Body of pancreas (tissue), 4 donors: Measurements from ENCODE around the gene ETV3. TPM values are rescaled to one million over a fixed set of nuclear protein-coding genes. Genes with fewer than 3 reads are reported as not detected.

ENCODE experiments used
- ATAC-seq: fragments of 150-250 bp; one replicate; pipeline ENCODE4 v1.9.1; 2016
- DNase-seq, 4 donors: peaks; one replicate each; pipeline ENCODE4 v3.0.0-alpha.2; 2019
- H3K27ac ChIP-seq, 4 donors: fragments of 200-600 bp; sonication (generic); 1 replicate in 3 of 4; 2 replicates in 1 of 4; pipeline versions ENCODE4 v1.5.1 to v1.6.1; 2016 to 2019; ENCODE audit warnings: mild to moderate bottlenecking in 1 of 4, mixed read lengths in 1 of 4, moderate library complexity in 1 of 4
- H3K27me3 ChIP-seq, 2 donors: fragments of 200-600 bp; sonication (generic); one replicate each; pipeline ENCODE4 v1.6.0; 2016; ENCODE audit warnings: mild to moderate bottlenecking in 1 of 2
- H3K36me3 ChIP-seq, 2 donors: fragments of 200-600 bp; sonication (generic); replicated peaks in 1 of 2; 2 replicates each; pipeline ENCODE4 v1.5.1; 2016; ENCODE audit warnings: low read depth in 2 of 2; ENCODE audit not compliant: insufficient read depth in 1 of 2
- H3K4me1 ChIP-seq: fragments of 200-600 bp; sonication (generic); one replicate; pipeline ENCODE4 v1.6.0; 2016
- H3K4me3 ChIP-seq, 2 donors: fragments of 200-600 bp; sonication (generic); 1 replicate in 1 of 2; 2 replicates in 1 of 2; pipeline ENCODE4 v1.5.1; 2016 to 2019
- H3K9me3 ChIP-seq, 3 donors: fragments of 200-600 bp; sonication (generic); 1 replicate in 2 of 3; 2 replicates in 1 of 3; pipeline ENCODE4 v1.5.1; 2016
- POLR2A ChIP-seq, 3 donors: fragments of 450-650 bp; IDR thresholded peaks; one replicate each; pipeline ENCODE4 v1.6.1; 2016; ENCODE audit warnings: antibody characterized with exemption in 3 of 3, mild to moderate bottlenecking in 2 of 3
- WGBS, 2 donors: methylation state at CpG; one replicate each; pipeline ENCODE4 v1.1.5; 2017; 5-methylcytosine and 5-hydroxymethylcytosine counted together
- intact Hi-C: fragments of 100-400 bp; cut with DNase I; formaldehyde crosslinking; loops from one replicate; pipeline ENCODE4 v1.15.1; 2023
- total RNA-seq, 2 donors: library from RNA; depleted of rRNA; stranded (reverse); fragments of >200 nt; gene quantifications; one replicate each; pipeline ENCODE4 v1.1.0, GENCODE V29; 2016
- TF ChIP-seq, protein P1 (sequence below), 7 experiments: fragments of 450-650 bp in 4 of 7; fragments of 200-600 bp in 3 of 7; sonication (generic) in 3 of 7; IDR thresholded peaks; one replicate each; pipeline ENCODE4 v1.5.1; 2016 to 2019; ENCODE audit warnings: antibody characterized with exemption in 7 of 7

Gene ETV3
- total RNA-seq, 2 donors from 2014 or later, result 5.6 to 11.4 TPM

DNA sequence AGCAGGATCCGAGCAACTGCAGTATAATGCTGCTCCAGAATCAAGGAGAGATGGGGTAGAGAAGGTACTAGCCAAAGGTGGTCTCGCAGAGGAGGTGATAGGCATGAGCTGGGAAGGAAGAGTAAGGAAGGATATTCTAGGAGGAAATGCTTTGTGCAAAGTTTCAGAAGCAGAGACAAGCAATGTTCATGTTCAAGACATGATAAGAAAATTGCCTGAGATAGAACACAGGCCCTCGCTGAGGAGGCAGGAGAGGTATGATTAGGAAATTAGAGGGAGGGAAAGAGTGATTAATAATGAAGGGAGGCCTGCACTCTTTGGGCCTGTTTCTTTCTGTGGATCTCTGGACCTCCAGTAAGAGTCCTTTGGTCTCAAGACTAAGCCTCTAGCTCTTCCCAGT, 12.9 kb upstream of the ETV3 start:
- ATAC-seq (no peak), DNase-seq (no peak)
- H3K27ac ChIP-seq, result no peak overlapping the region
- 77 to 86% methylated on average over 3 of the region's 3 CpGs for WGBS, 2 donors
- H3K27me3 ChIP-seq, result no peaks in the 10 kb centered on the region
- TF ChIP-seq POLR2A (IDR thresholded peaks at IDR 0.05), result no peak
- no peaks in the 10 kb centered on the region for H3K9me3 ChIP-seq
- H3K36me3 ChIP-seq, result no peaks in the 10 kb centered on the region
- H3K4me1 ChIP-seq, result peaks cover 19% of the 10 kb centered on the region
- intact Hi-C loops, result no loop called here
- H3K4me3 ChIP-seq, result no peak overlapping the region

GRCh38 chr1:157150631-157151030, 12.4 kb upstream of the ETV3 start:
- WGBS, 2 donors, result 87 to 89% methylated on average over 6 of the region's 6 CpGs
- ATAC-seq, result no peak

DNA sequence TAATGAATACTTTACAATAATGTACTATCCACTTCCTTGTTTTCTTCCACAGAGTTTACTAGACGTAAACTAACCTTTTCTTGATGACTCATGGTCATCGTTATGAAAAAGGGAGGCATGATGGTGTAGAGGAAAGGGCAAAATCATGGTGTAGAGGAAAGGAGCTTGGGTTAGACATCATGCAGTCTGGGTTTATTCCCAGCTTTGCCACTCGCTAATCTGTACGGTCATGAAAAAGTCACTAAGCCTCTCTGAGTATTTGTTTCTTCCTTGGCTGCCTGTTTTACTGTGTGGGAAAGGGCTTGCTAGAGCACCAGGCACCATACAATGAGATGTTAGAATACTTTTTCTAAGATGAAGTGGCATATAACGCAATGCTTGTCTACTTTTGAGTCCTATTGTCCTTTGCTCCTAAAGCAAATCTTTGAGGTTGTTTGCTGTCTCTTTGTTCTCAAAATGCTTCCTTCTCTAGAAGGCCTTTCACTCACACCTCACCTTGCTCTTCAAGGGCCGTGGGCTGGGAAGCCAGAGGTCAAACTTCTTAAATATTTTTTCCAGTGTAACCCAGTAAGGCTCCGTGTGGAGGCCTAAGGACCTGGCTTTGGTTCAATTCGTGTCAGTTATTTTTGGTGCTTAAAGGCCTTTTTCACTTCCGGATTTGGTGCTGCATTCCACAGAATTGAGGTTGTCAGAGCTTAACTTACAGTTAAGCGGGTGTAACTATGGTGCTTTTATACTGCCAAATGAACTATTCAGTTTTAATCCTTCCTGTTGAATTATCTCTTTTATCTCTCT, 9.9 kb upstream of the ETV3 start:
- ATAC-seq (no peak), DNase-seq (no peak)
- intact Hi-C loops, result no loop called here
- no peak for TF ChIP-seq POLR2A (IDR thresholded peaks at IDR 0.05)
- TF ChIP-seq, protein P1, sequence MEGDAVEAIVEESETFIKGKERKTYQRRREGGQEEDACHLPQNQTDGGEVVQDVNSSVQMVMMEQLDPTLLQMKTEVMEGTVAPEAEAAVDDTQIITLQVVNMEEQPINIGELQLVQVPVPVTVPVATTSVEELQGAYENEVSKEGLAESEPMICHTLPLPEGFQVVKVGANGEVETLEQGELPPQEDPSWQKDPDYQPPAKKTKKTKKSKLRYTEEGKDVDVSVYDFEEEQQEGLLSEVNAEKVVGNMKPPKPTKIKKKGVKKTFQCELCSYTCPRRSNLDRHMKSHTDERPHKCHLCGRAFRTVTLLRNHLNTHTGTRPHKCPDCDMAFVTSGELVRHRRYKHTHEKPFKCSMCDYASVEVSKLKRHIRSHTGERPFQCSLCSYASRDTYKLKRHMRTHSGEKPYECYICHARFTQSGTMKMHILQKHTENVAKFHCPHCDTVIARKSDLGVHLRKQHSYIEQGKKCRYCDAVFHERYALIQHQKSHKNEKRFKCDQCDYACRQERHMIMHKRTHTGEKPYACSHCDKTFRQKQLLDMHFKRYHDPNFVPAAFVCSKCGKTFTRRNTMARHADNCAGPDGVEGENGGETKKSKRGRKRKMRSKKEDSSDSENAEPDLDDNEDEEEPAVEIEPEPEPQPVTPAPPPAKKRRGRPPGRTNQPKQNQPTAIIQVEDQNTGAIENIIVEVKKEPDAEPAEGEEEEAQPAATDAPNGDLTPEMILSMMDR (IDR thresholded peaks at IDR 0.05), result no peak
- no peaks in the 10 kb centered on the region for H3K9me3 ChIP-seq
- H3K27ac ChIP-seq, result no peak overlapping the region
- no peaks in the 10 kb centered on the region for H3K36me3 ChIP-seq
- H3K4me3 ChIP-seq, result no peak overlapping the region
- WGBS, 2 donors, result 52 to 61% methylated on average over 10 of the region's 10 CpGs
- H3K4me1 ChIP-seq, result no peaks in the 10 kb centered on the region
- H3K27me3 ChIP-seq, result no peaks in the 10 kb centered on the region

More at GRCh38 chr1:157150631-157151030, 12.4 kb upstream of the ETV3 start:
- Histone ChIP-seq H3K27me3 (no peaks in the 10 kb centered on the region), H3K27ac (no peak overlapping the region), H3K4me1 (peaks cover 14% of the 10 kb centered on the region), H3K36me3 (no peaks in the 10 kb centered on the region), H3K9me3 (no peaks in the 10 kb centered on the region), H3K4me3 (no peak overlapping the region)
- DNase-seq, result no peak
- intact Hi-C loops, result no loop called here
- no peak for TF ChIP-seq POLR2A (IDR thresholded peaks at IDR 0.05)
- TF ChIP-seq, protein P1 (IDR thresholded peaks at IDR 0.05), result no peak

GRCh38 chr1:157147037-157147436, 8.8 kb upstream of the ETV3 start:
- H3K36me3 ChIP-seq, result no peaks in the 10 kb centered on the region
- no peak overlapping the region for H3K27ac ChIP-seq
- no peak for ATAC-seq
- H3K4me1 ChIP-seq, result no peaks in the 10 kb centered on the region
- H3K27me3 ChIP-seq, result no peaks in the 10 kb centered on the region
- H3K9me3 ChIP-seq, result no peaks in the 10 kb centered on the region
- DNase-seq, result no peak
- intact Hi-C loops, result no loop called here
- 52 to 57% methylated on average over 1 of the region's 1 CpG for WGBS, 2 donors
- no peak for TF ChIP-seq POLR2A (IDR thresholded peaks at IDR 0.05)
- TF ChIP-seq, protein P1 (IDR thresholded peaks at IDR 0.05), result no peak
- no peak overlapping the region for H3K4me3 ChIP-seq

DNA sequence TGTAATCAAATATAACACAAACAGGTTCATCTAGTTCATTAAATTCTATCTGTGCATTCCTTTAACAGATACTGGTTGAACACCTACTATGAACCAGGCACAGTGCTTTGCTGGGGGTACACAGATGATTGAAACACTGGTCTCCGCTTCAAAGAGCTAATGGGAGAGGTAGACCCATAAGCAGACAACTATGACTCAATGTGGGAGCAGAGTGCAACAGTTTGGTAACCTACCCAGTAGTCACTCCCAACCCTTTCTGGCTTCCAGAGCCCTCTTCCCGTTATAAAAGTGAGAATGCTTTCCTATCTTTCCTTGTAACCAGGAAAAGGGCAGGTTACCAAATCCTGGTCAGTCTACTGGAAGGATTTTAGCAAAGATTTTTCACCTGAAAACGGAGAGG, 8.0 kb upstream of the ETV3 start:
- H3K9me3 ChIP-seq, result no peaks in the 10 kb centered on the region
- H3K4me3 ChIP-seq, result no peak overlapping the region
- no peak for DNase-seq
- H3K4me1 ChIP-seq, result no peaks in the 10 kb centered on the region
- intact Hi-C loops, result no loop called here
- no peak overlapping the region for H3K27ac ChIP-seq
- H3K27me3 ChIP-seq, result no peaks in the 10 kb centered on the region
- no peak for ATAC-seq
- no peaks in the 10 kb centered on the region for H3K36me3 ChIP-seq
- TF ChIP-seq, protein P1 (IDR thresholded peaks at IDR 0.05), result no peak
- TF ChIP-seq POLR2A (IDR thresholded peaks at IDR 0.05), result no peak
- WGBS, 2 donors, result 57 to 58% methylated on average over 3 of the region's 3 CpGs
